ENCODE data around the gene GREB1.

GREB1 gene

GRCh38 chr2:11667866-11668637, 134.2 kb downstream of the GREB1 start:
- TF ChIP-seq CTCF (IDR thresholded peaks at IDR 0.05; ENCODE audit: insufficient read depth, missing control alignments): no peak
- DNase-seq (ENCODE audit: insufficient read length, low spot score) (no peak), FAIRE-seq (no peak)

- no peak for TF ChIP-seq CTCF (IDR thresholded peaks at IDR 0.05; ENCODE audit: insufficient read depth, missing control alignments)
- no peak for FAIRE-seq
- no peak for DNase-seq (ENCODE audit: insufficient read length, low spot score)
Observed at GRCh38 chr2:11669454-11670291, 135.8 kb downstream of the GREB1 start, which contains the start of gene NTSR2. Gene NTSR2, minus strand, starts transcription at chr2:11670195. Its CDS starts 66 bp downstream, at chr2:11670129.

- DNase-seq (ENCODE audit: insufficient read length, low spot score): no peak
- no peak for FAIRE-seq
- TF ChIP-seq CTCF (IDR thresholded peaks at IDR 0.05; ENCODE audit: insufficient read depth, missing control alignments): no peak
Observed at GRCh38 chr2:11672407-11672806, 138.6 kb downstream of the GREB1 start.

- FAIRE-seq (no peak), DNase-seq (ENCODE audit: insufficient read length, low spot score) (no peak)
- TF ChIP-seq CTCF (IDR thresholded peaks at IDR 0.05; ENCODE audit: insufficient read depth, missing control alignments): no peak
Observed at GRCh38 chr2:11674983-11675382, 141.1 kb downstream of the GREB1 start.

GRCh38 chr2:11675423-11676112, 141.7 kb downstream of the GREB1 start:
- no peak for TF ChIP-seq CTCF (IDR thresholded peaks at IDR 0.05; ENCODE audit: insufficient read depth, missing control alignments)
- DNase-seq (ENCODE audit: insufficient read length, low spot score): no peak
- FAIRE-seq: no peak

- TF ChIP-seq CTCF (IDR thresholded peaks at IDR 0.05; ENCODE audit: insufficient read depth, missing control alignments): no peak
- no peak for FAIRE-seq
- no peak for DNase-seq (ENCODE audit: insufficient read length, low spot score)
Observed at GRCh38 chr2:11676640-11677039, 142.8 kb downstream of the GREB1 start.

Data from D721Med (cell line).